ENCODE measurements around the gene FBXW4.

DNA sequence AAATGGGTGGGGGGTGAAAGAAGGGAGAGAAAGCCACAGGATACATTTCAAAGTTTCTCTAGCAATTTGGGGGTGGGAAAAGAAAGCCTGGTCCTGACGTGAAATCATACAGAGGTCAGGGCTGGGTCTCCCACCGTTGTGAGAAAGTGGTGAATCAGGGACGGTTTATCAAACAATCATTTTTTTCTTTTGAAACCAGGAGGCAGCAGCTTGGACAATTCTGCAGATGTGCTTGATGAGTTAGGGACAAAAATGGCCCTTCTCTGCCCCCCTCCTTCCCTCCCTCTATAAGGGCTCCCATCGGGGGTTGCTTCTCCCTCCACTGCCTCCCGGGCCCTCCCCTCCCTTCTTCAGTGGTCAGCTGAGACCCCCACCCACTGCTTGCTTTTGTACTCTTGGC lies 43.6 kb downstream of the FBXW4 start:
- TF ChIP-seq, protein P1, sequence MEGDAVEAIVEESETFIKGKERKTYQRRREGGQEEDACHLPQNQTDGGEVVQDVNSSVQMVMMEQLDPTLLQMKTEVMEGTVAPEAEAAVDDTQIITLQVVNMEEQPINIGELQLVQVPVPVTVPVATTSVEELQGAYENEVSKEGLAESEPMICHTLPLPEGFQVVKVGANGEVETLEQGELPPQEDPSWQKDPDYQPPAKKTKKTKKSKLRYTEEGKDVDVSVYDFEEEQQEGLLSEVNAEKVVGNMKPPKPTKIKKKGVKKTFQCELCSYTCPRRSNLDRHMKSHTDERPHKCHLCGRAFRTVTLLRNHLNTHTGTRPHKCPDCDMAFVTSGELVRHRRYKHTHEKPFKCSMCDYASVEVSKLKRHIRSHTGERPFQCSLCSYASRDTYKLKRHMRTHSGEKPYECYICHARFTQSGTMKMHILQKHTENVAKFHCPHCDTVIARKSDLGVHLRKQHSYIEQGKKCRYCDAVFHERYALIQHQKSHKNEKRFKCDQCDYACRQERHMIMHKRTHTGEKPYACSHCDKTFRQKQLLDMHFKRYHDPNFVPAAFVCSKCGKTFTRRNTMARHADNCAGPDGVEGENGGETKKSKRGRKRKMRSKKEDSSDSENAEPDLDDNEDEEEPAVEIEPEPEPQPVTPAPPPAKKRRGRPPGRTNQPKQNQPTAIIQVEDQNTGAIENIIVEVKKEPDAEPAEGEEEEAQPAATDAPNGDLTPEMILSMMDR (IDR thresholded peaks at IDR 0.05): no peak
- TF ChIP-seq POLR2A (IDR thresholded peaks at IDR 0.05): no peak
